Measurements from ENCODE around the gene STOML2. TPM values are rescaled to one million over a fixed set of nuclear protein-coding genes. Genes with fewer than 3 reads are reported as not detected.

The STOML2 gene
- total RNA-seq, 1 donor from 2014 or later, result 141 TPM

GRCh38 chr9:35074141-35074540 lies 28.8 kb downstream of the STOML2 start:
- intact Hi-C loops (cut with micrococcal nuclease), result loop anchor here (5.0 to 10.0 kb wide), 11 partner anchors 88 to 1769 kb away; partner anchors contain the start of genes CCDC107, CCL27, DNAI1 and FAM219A

- intact Hi-C loops (cut with micrococcal nuclease), result loop anchor here (5.0 to 10.0 kb wide), 11 partner anchors 89 to 1768 kb away; partner anchors contain the start of genes CCDC107, CCL27, DNAI1 and FAM219A
These were observed 29.7 kb downstream of the STOML2 start for GRCh38 chr9:35073279-35073612.

- intact Hi-C loops (cut with micrococcal nuclease), result loop anchor here (1.0 to 10.0 kb wide), 21 partner anchors 8 to 1768 kb away; partner anchors contain the start of genes CCDC107, CCL27, CREB3 and DCAF12
These were observed 30.3 kb downstream of the STOML2 start, which contains the start of gene VCP for GRCh38 chr9:35072461-35073278. VCP (minus strand) TSS chr9:35072625; CDS start chr9:35072353, 272 bp downstream.

GRCh38 chr9:35071814-35072460 lies 31.0 kb downstream of the STOML2 start:
- intact Hi-C loops (cut with micrococcal nuclease), result loop anchor here (1.0 to 10.0 kb wide), 23 partner anchors 8 to 1767 kb away; partner anchors contain the start of genes CCDC107, CCL27, CREB3 and DCAF12

GRCh38 chr9:35070823-35071813 lies 31.8 kb downstream of the STOML2 start:
- intact Hi-C loops (cut with micrococcal nuclease), result loop anchor here (1.0 to 10.0 kb wide), 13 partner anchors 8 to 1766 kb away; partner anchors contain the start of genes CCDC107, CCL27, DNAI1 and FAM219A

GRCh38 chr9:35069020-35069419 lies 33.9 kb downstream of the STOML2 start:
- intact Hi-C loops (cut with micrococcal nuclease), result no loop called here

GRCh38 chr9:35067056-35067455 lies 35.9 kb downstream of the STOML2 start:
- intact Hi-C loops (cut with micrococcal nuclease), result no loop called here

- intact Hi-C loops (cut with micrococcal nuclease), result no loop called here
These were observed 42.3 kb downstream of the STOML2 start for GRCh38 chr9:35060548-35061207.

- intact Hi-C loops (cut with micrococcal nuclease), result no loop called here
These were observed 43.5 kb downstream of the STOML2 start for GRCh38 chr9:35059438-35059837.

- intact Hi-C loops (cut with micrococcal nuclease), result no loop called here
These were observed 45.7 kb downstream of the STOML2 start for GRCh38 chr9:35057271-35057620.

GRCh38 chr9:35056571-35057270 lies 46.2 kb downstream of the STOML2 start:
- intact Hi-C loops (cut with micrococcal nuclease), result no loop called here

GRCh38 chr9:35054871-35055644 lies 47.9 kb downstream of the STOML2 start:
- intact Hi-C loops (cut with micrococcal nuclease), result loop anchor here (5.0 kb wide), 1 partner anchor 68 kb away; the partner anchor contains the start of gene DNAJB5

- intact Hi-C loops (cut with micrococcal nuclease), result loop anchor here (5.0 kb wide), 1 partner anchor 67 kb away; the partner anchor contains the start of gene DNAJB5
These were observed 48.6 kb downstream of the STOML2 start for GRCh38 chr9:35054185-35054835.

GRCh38 chr9:35051069-35051967 lies 51.6 kb downstream of the STOML2 start:
- intact Hi-C loops (cut with micrococcal nuclease), result loop anchor here (1.0 to 5.0 kb wide), 4 partner anchors 15 to 291 kb away; partner anchors contain the start of gene DNAJB5
